IPS DF 6.9 (cell line): ENCODE data around the gene EPG5.
"Not testable (repeated sequence)": the region's sequence is repeated elsewhere in the genome, so short reads cannot be mapped to it uniquely, and the experiment has no call there.

Experiments
- DNase-seq: peaks from one replicate; pipeline ENCODE4 v3.0.0-alpha.2; 2013; ENCODE audit warnings: low read depth, low spot score
- H3K27ac ChIP-seq: one replicate; pipeline ENCODE4 v1.5.1; 2013; ENCODE audit warnings: low read length, control low read depth
- H3K27me3 ChIP-seq: 2 replicates; pipeline ENCODE4 v1.6.1; 2013; ENCODE audit warnings: mild to moderate bottlenecking, low read length; ENCODE audit not compliant: control insufficient read depth, insufficient read depth
- H3K36me3 ChIP-seq: 2 replicates; pipeline ENCODE4 v1.6.1; 2013; ENCODE audit warnings: low read length; ENCODE audit not compliant: control insufficient read depth, insufficient read depth
- H3K4me1 ChIP-seq: 2 replicates; pipeline ENCODE4 v1.6.1; 2013; ENCODE audit warnings: low read length; ENCODE audit not compliant: control insufficient read depth, insufficient read depth
- H3K4me3 ChIP-seq: 2 replicates; pipeline ENCODE4 v1.5.1; 2013; ENCODE audit warnings: mild to moderate bottlenecking, low read length
- H3K9me3 ChIP-seq: 2 replicates; pipeline ENCODE4 v1.6.1; 2013; ENCODE audit warnings: low read length, inconsistent platforms; ENCODE audit not compliant: control insufficient read depth, insufficient read depth
- WGBS: extraction: QIAGEN DNeasy Blood & Tissue Kit; methylation state at CpG from one replicate; pipeline ENCODE4 v1.1.7; 2013; ENCODE audit warnings: mixed read lengths, missing lambda C conversion rate; ENCODE audit not compliant: insufficient read length, insufficient coverage; 5-methylcytosine and 5-hydroxymethylcytosine counted together

EPG5 gene

DNA sequence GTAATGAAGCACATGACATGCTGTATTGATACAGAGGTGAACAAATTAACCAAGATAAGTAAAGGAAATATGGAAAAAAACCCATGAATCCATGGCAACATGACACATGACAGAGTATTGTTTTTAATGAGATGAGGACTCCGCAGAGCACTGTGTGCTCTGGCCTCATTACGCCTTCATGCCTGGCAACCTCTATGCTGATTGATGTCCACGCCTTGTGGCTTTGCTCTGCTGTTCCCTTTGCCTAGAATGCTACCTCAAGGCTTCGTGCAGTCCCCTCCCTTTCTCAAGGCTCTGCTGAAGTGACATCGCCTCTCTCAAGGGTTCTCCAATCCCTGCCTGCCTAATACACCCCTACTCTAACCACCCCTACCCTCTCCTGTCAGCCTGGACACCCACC is 133.3 kb downstream of the EPG5 start:
- no CpG with 5 or more reads among the region's 5 CpGs for WGBS
- no peaks in the 10 kb centered on the region for H3K9me3 ChIP-seq
- peaks cover 6% of the 10 kb centered on the region; the same call in 1 of the 2 replicates for H3K27me3 ChIP-seq
- DNase-seq, result no peak
- no peak overlapping the region for H3K4me3 ChIP-seq
- no peaks in the 10 kb centered on the region; the same call in 1 of the 2 replicates for H3K36me3 ChIP-seq
- peaks cover 10% of the 10 kb centered on the region for H3K4me1 ChIP-seq
- no peak overlapping the region for H3K27ac ChIP-seq

DNA sequence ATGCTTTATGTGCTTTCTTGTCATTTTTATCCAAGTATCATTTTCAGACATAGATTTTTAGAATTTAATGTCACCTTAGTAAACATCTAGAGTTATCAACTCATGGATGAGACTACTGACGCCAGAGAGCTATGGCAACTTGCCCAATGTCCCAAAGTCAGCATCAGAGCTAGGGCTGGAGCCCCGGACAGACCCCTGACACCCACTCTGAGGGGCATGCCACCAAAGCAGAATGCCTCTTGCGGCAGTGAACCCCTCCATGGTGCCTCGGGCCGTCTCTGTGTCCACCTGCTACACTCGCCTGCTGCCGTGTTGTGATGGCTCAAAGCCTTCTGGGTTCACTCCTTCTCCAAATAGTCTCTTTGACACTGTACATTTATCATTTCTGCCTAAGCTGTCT is 136.2 kb downstream of the EPG5 start:
- no CpG with 5 or more reads among the region's 7 CpGs for WGBS
- Histone ChIP-seq H3K9me3 (no peaks in the 10 kb centered on the region), H3K4me3 (no peak overlapping the region), H3K4me1 (peaks cover 3% of the 10 kb centered on the region; the same call in 1 of the 2 replicates), H3K27me3 (no peaks in the 10 kb centered on the region), H3K27ac (no peak overlapping the region), H3K36me3 (no peaks in the 10 kb centered on the region)
- no peak for DNase-seq

DNA sequence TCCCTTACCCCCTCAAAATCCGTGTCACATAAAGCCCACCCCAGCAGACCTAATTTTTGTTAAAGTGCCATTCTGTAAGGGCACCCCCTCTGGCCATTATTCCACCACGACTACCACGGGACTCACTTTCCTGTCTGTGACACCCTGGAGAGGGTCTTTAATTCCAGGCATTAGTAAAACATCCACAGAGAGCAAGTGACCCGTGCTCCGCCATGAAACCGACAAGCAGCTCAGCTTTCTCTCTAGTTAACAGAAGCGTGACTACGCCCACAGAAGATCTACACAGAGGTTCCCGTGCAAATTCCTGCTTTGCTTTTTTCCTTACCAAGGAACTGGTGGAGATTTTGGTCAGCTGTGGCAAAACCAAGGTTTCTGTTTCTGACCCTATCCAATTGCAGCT is 137.3 kb downstream of the EPG5 start:
- Histone ChIP-seq H3K9me3 (no peaks in the 10 kb centered on the region), H3K36me3 (no peaks in the 10 kb centered on the region), H3K4me3 (no peak overlapping the region), H3K27ac (no peak overlapping the region), H3K4me1 (peaks cover 3% of the 10 kb centered on the region; the same call in 1 of the 2 replicates), H3K27me3 (no peaks in the 10 kb centered on the region)
- no peak for DNase-seq
- no CpG with 5 or more reads among the region's 9 CpGs for WGBS

DNA sequence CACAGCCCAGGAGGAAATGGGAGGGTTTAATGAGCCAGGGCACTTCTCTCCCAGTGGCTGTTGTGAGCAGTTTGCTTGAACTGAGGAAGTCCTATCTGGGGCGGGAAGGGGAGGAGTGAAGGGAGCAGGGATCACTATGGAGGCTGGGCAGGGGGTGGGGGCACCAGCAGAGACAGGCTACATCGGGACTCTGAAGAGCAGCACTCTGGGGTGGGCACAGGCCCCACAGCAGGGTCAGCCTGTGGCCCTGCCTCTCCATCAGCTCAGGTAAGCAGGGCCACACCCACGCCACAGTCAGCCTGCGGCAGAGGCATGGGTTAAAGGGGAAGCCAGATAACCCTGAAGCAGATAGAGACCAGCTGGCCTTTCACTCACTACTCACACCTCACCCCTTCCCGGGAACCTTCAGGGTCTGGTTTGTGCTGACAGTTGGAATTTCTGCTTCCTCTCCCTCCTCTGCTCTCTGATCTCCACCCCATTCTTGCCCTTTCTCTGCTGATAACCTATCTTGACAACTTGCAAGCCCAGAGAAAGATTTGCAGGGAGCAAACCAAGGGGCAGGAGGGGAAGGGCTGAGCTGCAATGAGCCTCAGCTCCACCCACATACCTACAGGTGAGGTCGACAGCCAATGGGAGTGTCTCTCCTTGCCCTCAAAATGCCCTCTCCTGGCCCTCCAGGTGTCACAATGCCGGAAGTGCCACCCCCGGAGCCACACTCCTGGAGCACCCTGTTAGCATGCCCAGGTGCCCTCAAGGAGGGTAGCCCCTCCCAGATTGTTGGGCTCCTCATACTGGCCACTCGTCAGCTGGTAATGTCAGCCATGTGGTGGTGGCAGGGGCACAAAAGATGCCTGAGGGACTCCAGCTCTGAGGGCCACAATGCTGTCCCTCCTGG is 138.0 kb downstream of the EPG5 start:
- Histone ChIP-seq H3K4me3 (no peak overlapping the region), H3K9me3 (no peaks in the 10 kb centered on the region), H3K4me1 (peaks cover 3% of the 10 kb centered on the region; the same call in 1 of the 2 replicates), H3K36me3 (no peaks in the 10 kb centered on the region), H3K27ac (no peak overlapping the region), H3K27me3 (no peaks in the 10 kb centered on the region)
- WGBS, result no CpG with 5 or more reads among the region's 9 CpGs
- DNase-seq, result no peak

DNA sequence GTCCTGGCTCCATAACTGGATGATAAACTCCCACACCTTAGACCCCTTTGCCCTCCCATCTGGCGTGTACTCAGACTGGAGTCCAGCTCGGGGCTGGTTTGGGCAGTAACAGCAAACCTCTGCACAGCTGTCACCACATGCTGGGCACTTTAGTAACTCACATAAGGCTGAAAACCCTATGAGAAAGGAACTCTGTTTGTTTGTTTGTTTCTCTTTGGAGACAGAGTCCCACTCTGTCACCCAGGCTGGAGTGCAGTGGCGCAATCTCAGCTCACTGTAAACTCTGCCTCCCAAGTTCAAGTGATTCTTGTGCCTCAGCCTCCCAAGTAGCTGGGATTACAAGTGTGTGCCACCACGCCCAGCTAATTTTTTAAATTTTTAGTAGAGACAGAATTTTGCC is 140.4 kb downstream of the EPG5 start:
- DNase-seq, H3K27me3 ChIP-seq, H3K36me3 ChIP-seq, H3K4me3 ChIP-seq, H3K4me1 ChIP-seq, H3K9me3 ChIP-seq, H3K27ac ChIP-seq: not testable (repeated sequence)
- WGBS, result no CpG with 5 or more reads among the region's 4 CpGs

DNA sequence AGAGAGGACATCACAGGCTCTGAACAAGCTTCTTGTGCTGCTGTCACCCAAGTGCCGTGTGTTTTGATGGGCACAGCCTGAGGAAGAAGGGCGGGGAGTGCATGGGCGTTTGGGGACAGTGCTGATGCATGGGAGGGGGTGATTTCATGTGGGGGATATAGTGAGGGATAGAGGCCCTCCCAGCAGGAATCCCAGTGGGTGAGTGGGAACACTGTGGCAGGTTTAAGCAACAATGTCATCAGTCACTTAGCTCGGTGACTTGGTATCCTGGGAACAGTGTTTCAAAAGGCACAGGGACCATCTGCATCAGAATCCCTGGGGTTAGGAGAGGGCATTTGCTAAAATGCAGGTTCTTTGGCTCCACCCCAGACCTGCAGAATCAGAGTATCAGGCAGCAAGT is 141.0 kb downstream of the EPG5 start:
- Histone ChIP-seq H3K4me1 (peaks cover 3% of the 10 kb centered on the region; the same call in 1 of the 2 replicates), H3K27me3 (no peaks in the 10 kb centered on the region), H3K9me3 (no peaks in the 10 kb centered on the region), H3K36me3 (no peaks in the 10 kb centered on the region), H3K4me3 (no peak overlapping the region), H3K27ac (no peak overlapping the region)
- DNase-seq, result no peak
- no CpG with 5 or more reads among the region's 4 CpGs for WGBS

DNA sequence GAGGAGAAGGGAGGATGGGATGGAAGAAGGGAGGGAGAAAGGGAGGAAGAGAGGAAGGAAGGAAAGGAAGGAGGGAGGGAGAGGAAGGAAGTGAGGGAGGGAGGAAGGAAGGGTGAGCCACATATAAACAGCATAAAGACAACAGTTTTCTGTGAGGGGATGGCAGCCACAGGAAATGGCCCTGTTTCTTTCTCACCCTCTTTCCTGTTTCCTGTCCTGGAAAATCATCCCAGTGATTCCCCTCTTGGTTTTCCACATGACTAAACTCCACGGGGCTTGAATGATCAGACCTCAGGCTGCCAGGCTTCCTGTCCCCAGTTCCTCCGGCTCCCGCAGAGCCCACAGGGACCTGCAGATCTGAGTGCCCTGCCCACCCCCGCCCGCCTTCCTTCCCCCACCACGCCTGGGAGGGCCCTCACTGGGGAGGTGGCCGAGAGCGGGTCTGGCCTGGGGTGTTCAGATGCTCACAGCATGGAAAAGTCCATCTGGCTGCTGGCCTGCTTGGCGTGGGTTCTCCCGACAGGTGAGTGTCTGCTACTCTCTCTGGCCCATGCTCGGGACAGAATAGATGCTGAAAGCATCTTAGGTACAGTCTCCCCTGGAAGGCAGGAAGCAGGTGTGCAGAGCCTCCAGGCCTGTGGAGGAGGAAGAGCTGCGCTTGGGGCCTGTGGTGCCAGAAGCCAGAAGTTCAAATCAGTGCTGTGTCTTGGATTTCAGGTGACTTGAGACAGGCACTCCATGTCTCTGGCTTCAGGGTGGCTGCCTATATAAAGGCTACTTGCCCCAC is 141.7 kb downstream of the EPG5 start, which contains the start of gene SIGLEC15:
Gene SIGLEC15 (plus strand): TSS at position 418 of the 787 bp plus-strand sequence. CDS start 54 bp downstream, at position 472.
- DNase-seq, result no peak
- whole genome bisulfite sequencing, result no CpG with 5 or more reads among the region's 12 CpGs
- H3K27ac ChIP-seq, result no peak within 1 kb of the TSS
- no peaks in the 10 kb centered on the region for H3K27me3 ChIP-seq
- H3K9me3 ChIP-seq, result no peaks in the 10 kb centered on the region
- H3K4me1 ChIP-seq, result peaks cover 3% of the 10 kb centered on the region; the same call in 1 of the 2 replicates
- H3K4me3 ChIP-seq, result no peak within 1 kb of the TSS
- H3K36me3 ChIP-seq, result no peaks in the 10 kb centered on the region

DNA sequence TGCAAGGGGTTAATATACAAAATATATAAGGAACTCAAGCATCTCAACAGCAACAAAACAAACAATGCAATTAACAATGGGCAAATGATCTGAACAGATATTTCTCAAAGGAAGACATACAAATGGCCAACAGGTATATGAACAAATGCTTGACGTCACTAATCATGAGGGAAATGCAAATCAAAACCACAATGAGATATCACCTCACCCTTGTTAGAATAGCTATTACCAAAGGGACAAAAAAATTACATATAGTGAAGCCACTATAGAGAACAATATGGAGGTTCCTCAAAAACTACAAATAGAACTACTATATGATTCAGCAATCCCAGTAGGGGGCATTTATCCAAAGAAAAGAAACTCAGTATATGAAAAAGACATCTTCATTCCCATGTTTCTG is 145.4 kb downstream of the EPG5 start:
- H3K27ac ChIP-seq, result no peak overlapping the region
- H3K36me3 ChIP-seq, result no peaks in the 10 kb centered on the region
- H3K4me1 ChIP-seq, result no peaks in the 10 kb centered on the region
- no peaks in the 10 kb centered on the region for H3K27me3 ChIP-seq
- DNase-seq, result no peak
- H3K9me3 ChIP-seq, result no peaks in the 10 kb centered on the region
- no CpG with 5 or more reads among the region's 1 CpG for WGBS
- H3K4me3 ChIP-seq, result no peak overlapping the region

DNA sequence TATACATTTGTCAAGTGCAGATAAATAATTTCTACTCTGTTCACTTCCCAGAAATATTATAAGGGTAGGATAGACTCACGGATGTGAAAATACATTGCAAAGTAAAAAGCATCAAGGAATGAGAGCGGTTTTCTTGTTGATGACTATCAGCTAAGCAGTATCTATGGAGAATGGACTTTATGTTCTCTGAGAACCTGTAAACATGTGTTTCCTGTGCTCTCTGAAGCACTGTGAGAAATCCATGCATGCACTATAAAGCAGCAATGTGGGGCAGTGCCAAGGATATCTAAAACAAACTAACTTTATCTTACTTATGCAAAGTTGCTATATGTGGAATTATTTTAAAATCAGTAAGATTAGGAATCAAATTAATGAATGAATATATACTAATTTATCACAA is 146.1 kb downstream of the EPG5 start:
- Histone ChIP-seq H3K9me3 (no peaks in the 10 kb centered on the region), H3K27me3 (no peaks in the 10 kb centered on the region), H3K27ac (no peak overlapping the region), H3K4me1 (no peaks in the 10 kb centered on the region), H3K36me3 (no peaks in the 10 kb centered on the region), H3K4me3 (no peak overlapping the region)
- WGBS, result no CpG with 5 or more reads among the region's 2 CpGs
- DNase-seq, result no peak

DNA sequence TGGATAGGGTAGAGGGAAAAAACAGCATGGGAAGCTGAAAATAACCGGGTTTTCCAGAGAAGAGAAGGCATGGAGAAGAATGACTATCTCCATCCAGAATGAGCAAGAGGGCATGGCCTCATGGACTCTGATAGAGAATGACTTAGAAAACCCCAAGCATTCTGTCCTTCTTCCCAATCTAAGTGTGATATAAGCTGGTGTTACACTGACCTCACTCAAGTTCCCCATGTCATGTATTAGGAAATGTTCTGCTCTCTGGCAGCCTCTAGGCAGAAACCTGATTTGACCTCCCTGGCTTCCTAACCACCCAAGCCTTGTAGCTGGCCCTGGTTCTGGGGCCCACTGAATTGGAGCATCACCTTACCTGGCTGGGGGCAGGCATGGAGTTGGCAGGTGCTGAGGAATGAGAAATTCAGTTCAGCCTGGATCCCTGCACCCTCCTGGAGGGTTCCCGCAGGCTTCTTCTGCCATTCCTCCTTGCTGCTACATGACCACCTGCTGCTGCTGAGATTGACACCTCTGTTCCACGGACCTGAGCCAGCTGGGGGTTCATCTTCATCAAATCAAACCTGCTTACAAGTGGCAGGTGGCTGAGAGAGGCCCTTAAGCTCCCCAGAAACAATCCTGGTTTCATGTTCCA is 146.9 kb downstream of the EPG5 start:
- no peak overlapping the region for H3K27ac ChIP-seq
- no peaks in the 10 kb centered on the region for H3K36me3 ChIP-seq
- no peaks in the 10 kb centered on the region for H3K27me3 ChIP-seq
- no peak overlapping the region for H3K4me3 ChIP-seq
- no CpG with 5 or more reads among the region's 3 CpGs for WGBS
- no peaks in the 10 kb centered on the region for H3K4me1 ChIP-seq
- H3K9me3 ChIP-seq, result no peaks in the 10 kb centered on the region
- no peak for DNase-seq
